ENCODE results near the gene FPR2.

DNA sequence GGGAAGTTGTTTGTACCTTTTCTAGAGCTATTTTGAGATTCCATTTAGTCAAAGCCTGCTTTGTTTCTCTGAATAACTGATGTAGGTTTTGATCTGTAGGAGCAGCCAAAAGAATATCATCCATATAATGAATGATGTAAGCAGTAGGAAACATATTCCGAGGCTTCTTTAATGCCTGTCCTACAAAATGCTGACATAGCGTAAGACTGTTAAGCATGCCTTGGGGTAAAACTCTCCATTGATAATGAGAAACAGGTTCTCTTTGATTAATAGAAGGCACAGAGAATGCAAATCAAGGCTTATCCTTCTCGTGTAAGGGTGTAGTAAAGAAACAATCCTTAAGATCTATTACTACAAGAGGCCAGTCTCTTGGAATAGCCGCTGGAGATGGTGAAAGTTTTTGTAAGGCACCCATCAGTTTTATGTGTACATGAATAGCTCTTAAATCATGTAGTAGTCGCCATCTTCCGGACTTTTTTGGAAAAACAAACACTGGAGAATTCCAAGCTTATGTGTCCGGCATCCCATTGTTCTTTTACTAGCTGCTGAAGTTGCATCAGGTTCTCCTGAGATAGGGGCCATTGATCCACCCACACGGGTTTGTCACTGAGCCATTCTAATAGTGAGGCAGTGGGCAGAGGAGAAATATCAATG, 47.5 kb downstream of the FPR2 start:
- TF ChIP-seq, protein P1, sequence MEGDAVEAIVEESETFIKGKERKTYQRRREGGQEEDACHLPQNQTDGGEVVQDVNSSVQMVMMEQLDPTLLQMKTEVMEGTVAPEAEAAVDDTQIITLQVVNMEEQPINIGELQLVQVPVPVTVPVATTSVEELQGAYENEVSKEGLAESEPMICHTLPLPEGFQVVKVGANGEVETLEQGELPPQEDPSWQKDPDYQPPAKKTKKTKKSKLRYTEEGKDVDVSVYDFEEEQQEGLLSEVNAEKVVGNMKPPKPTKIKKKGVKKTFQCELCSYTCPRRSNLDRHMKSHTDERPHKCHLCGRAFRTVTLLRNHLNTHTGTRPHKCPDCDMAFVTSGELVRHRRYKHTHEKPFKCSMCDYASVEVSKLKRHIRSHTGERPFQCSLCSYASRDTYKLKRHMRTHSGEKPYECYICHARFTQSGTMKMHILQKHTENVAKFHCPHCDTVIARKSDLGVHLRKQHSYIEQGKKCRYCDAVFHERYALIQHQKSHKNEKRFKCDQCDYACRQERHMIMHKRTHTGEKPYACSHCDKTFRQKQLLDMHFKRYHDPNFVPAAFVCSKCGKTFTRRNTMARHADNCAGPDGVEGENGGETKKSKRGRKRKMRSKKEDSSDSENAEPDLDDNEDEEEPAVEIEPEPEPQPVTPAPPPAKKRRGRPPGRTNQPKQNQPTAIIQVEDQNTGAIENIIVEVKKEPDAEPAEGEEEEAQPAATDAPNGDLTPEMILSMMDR (IDR thresholded peaks at IDR 0.05 in 2 of 3, conservative IDR thresholded peaks at IDR 0.05 in 1 of 3; ENCODE audit: insufficient read depth in 2 of 3, low read depth in 1 of 3, low read length in 3 of 3): peak; percentile 42 to 71 (median 45); a peak in 4 of 6 replicates
- TF ChIP-seq TGIF2 (CRISPR knock-in tag; IDR thresholded peaks at IDR 0.05) (no peak), SMARCC2 (IDR thresholded peaks at IDR 0.05; ENCODE audit: low read depth) (no peak), POLR2A (conservative IDR thresholded peaks at IDR 0.05) (no peak), TBL1XR1 (IDR thresholded peaks at IDR 0.05; ENCODE audit: low read length in 2 of 2) (no peak), NFE2 (IDR thresholded peaks at IDR 0.05; ENCODE audit: low read depth) (no peak), KAT2B (IDR thresholded peaks at IDR 0.05; ENCODE audit: low read depth, low read length) (no peak), ZNF57 (CRISPR knock-in tag; IDR thresholded peaks at IDR 0.05) (no peak), MED1 (CRISPR knock-in tag; IDR thresholded peaks at IDR 0.05; ENCODE audit: borderline replicate concordance) (no peak), TCF3 (CRISPR knock-in tag; IDR thresholded peaks at IDR 0.05) (no peak), HDAC6 (IDR thresholded peaks at IDR 0.05; ENCODE audit: low read depth, low read length) (no peak)
- TF ChIP-seq, protein P2, sequence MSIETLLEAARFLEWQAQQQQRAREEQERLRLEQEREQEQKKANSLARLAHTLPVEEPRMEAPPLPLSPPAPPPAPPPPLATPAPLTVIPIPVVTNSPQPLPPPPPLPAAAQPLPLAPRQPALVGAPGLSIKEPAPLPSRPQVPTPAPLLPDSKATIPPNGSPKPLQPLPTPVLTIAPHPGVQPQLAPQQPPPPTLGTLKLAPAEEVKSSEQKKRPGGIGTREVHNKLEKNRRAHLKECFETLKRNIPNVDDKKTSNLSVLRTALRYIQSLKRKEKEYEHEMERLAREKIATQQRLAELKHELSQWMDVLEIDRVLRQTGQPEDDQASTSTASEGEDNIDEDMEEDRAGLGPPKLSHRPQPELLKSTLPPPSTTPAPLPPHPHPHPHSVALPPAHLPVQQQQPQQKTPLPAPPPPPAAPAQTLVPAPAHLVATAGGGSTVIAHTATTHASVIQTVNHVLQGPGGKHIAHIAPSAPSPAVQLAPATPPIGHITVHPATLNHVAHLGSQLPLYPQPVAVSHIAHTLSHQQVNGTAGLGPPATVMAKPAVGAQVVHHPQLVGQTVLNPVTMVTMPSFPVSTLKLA (conservative IDR thresholded peaks at IDR 0.05): no peak
- TF ChIP-seq, protein P3, sequence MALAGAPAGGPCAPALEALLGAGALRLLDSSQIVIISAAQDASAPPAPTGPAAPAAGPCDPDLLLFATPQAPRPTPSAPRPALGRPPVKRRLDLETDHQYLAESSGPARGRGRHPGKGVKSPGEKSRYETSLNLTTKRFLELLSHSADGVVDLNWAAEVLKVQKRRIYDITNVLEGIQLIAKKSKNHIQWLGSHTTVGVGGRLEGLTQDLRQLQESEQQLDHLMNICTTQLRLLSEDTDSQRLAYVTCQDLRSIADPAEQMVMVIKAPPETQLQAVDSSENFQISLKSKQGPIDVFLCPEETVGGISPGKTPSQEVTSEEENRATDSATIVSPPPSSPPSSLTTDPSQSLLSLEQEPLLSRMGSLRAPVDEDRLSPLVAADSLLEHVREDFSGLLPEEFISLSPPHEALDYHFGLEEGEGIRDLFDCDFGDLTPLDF (CRISPR knock-in tag; IDR thresholded peaks at IDR 0.05): no peak
- TF ChIP-seq, protein P4, sequence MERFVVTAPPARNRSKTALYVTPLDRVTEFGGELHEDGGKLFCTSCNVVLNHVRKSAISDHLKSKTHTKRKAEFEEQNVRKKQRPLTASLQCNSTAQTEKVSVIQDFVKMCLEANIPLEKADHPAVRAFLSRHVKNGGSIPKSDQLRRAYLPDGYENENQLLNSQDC (CRISPR knock-in tag; IDR thresholded peaks at IDR 0.05): no peak

Data from K562 (cell line).